NT2/D1 (cell line): Measurements from ENCODE around the gene NT5C1B.

Source experiments
- SUZ12 ChIP-seq: IDR thresholded peaks from 2 replicates; pipeline ENCODE4 v1.6.1; 2011; ENCODE audit not compliant: insufficient read length, insufficient read depth; ENCODE audit errors: extremely low read depth
- YY1 ChIP-seq: IDR thresholded peaks from 2 replicates; pipeline ENCODE4 v1.6.1; 2011; ENCODE audit not compliant: insufficient read length, insufficient read depth
- ZNF274 ChIP-seq: IDR thresholded peaks from 2 replicates; pipeline ENCODE4 v1.6.1; 2011; ENCODE audit warnings: mild to moderate bottlenecking, low read depth, low read length

DNA sequence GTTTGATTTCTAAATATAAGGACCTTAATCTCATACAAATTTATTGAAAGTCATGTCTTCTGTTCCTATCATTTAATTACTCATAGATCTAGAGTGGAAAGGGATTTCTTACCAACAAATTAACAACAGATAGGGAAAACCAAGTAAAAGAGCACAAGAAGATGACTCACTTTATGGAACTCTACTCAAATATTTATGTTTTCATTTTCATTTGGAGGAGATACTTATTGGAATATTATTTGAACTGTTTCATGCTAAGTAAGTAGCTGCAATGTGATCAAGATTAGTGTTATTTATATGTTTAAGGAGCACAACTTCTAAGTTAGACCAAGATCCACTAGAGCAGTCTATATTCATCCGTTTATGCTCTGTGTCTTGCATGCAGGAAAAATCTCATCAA, 1.3 kb downstream of the NT5C1B start:
- TF ChIP-seq YY1 (no peak), ZNF274 (no peak), SUZ12 (no peak)
